Activated naive CD4-positive, alpha-beta T cell treated with anti-CD3 and anti-CD28 coated beads for 36 hours (primary cell): ENCODE results near the gene STEAP3. TPM values are rescaled to one million over a fixed set of nuclear protein-coding genes. Genes with fewer than 3 reads are reported as not detected.

Source experiments
- CTCF ChIA-PET: fragments of 350-600 bp; sonication (Branson Sonifier 250); formaldehyde crosslinking; loops from one replicate; lab custom pipeline; 2021; ENCODE audit warnings: antibody characterized with exemption; lab: Charles Lee
- DNase-seq: peaks from one replicate; pipeline ENCODE4 v3.0.0-alpha.2; 2020
- H3K27ac Mint-ChIP-seq: one replicate; pipeline ENCODE4 v1.8.0; 2021; ENCODE audit warnings: mild to moderate bottlenecking, mixed read lengths
- H3K27me3 Mint-ChIP-seq: one replicate; pipeline ENCODE4 v1.8.0; 2021; ENCODE audit warnings: low read depth, mixed read lengths
- H3K36me3 Mint-ChIP-seq: one replicate; pipeline ENCODE4 v1.8.0; 2021; ENCODE audit warnings: low read depth, mixed read lengths
- H3K4me1 Mint-ChIP-seq: one replicate; pipeline ENCODE4 v1.8.0; 2021; ENCODE audit warnings: low read depth, mixed read lengths
- H3K4me3 Mint-ChIP-seq: one replicate; pipeline ENCODE4 v1.8.0; 2021; ENCODE audit warnings: mild to moderate bottlenecking, moderate library complexity, mixed read lengths
- H3K9me3 Mint-ChIP-seq: one replicate; pipeline ENCODE4 v1.8.0; 2021; ENCODE audit warnings: mixed read lengths
- intact Hi-C: fragments of 100-400 bp; cut with micrococcal nuclease; formaldehyde crosslinking; loops from one replicate; pipeline ENCODE4 v1.15.1; 2023
- total RNA-seq, 2 experiments: library from RNA; stranded (reverse); gene quantifications; one replicate each; pipeline ENCODE4 v1.2.3, GENCODE V29; 2021

The STEAP3 gene
- total RNA-seq, 2 experiments from 2014 or later, result 0.07 TPM

DNA sequence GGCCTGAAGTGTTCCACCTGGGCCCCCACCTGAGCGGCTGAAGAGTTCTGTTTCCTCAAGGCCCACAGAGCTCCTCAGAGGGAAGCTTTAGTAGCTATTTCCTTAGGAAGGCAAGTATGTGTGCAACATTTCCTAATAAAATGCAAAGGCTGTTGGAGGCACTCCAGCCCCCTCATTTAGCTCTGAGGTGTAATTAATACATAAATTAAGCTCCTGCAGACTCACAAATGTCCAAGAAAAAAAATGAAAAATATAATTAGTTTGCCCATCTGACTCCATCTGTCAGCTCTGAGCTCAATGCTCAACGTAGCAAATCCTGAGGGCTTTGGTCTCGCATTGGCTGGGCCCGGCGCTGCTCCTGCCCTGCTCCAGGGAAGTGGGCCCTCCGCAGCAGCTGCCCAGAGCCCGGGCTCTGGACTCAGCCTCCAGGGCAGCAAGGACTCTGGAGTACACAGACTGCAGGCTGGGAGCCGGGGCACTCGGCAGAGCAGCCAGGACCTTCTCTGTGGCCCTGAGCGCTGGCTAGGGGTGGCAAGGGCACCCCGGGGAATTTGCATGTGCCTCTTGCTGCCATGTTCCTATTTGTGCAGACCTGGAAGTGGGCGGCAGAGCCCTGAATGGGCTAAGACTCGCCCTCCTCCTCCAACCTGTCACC, 41.7 kb upstream of the STEAP3 start:
- no peaks in the 10 kb centered on the region for H3K27me3 Mint-ChIP-seq
- H3K4me3 Mint-ChIP-seq, result no peak overlapping the region
- H3K27ac Mint-ChIP-seq, result no peak overlapping the region
- intact Hi-C loops, result no loop called here
- CTCF ChIA-PET, result no interaction called here
- H3K36me3 Mint-ChIP-seq, result no peaks in the 10 kb centered on the region
- no peaks in the 10 kb centered on the region for H3K4me1 Mint-ChIP-seq
- no peaks in the 10 kb centered on the region for H3K9me3 Mint-ChIP-seq
- no peak for DNase-seq

DNA sequence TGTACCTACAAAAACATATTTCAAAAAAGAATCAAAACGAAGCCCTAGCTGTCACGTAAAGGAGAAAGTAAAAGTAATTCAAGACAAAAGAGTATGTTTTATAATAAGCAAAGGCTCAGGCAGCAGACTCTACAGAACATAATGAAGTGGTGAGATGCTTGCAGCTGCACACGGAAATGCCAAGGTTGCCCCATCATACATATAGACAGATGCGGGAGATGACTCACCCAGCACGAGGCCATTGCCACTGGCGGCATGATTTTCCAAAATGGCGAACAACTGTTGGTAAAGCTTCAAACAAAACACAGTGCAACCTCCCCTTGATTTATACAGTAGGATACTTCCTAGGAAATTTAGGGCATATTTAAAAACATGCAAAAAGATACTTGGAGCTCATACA, 39.1 kb upstream of the STEAP3 start:
- Mint-ChIP-seq H3K27ac (no peak overlapping the region), H3K4me1 (no peaks in the 10 kb centered on the region), H3K9me3 (no peaks in the 10 kb centered on the region), H3K27me3 (no peaks in the 10 kb centered on the region), H3K36me3 (no peaks in the 10 kb centered on the region), H3K4me3 (no peak overlapping the region)
- CTCF ChIA-PET, result interaction anchor here (2.3 kb wide), 1 partner anchor 9 kb away, joined by 6 read pairs; no protein-coding TSS in a partner anchor
- DNase-seq, result no peak
- intact Hi-C loops, result no loop called here

DNA sequence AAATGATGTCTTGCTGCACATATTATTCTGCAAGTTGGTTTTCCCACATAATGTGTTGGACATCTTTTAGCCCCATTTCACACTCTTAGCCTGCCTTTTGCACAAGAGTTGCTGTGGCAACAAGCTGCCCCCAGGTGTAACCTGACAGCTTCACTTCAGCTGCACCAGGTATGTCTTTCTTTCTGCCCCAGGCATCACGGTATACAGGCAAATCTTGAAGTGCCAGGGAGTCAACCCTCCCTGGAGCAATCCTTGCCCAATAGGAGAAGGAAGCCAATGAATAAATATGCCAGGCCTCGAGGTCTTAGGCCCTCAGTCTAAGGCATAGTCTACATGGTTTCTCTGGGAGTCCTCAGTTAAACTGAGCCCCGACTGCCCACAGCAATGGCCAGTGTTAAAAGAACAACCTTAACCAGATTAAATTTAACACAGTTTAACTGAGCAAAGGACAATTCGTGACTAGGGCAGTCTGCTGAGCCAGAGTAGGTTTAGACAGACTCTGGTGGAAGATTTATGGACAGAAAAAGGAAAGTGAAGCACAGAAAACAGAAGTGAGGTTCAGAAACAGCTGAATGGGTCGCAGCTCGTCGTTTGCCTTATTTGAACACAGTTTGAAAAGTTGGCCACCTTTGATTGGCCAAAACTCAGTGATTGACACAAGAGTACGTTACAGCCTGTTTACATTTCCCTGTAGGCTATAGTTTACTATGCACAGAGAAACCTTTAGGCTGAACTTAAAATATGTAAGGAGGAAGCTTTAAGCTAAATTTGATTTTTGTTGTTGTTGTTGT, 33.1 kb upstream of the STEAP3 start:
- Mint-ChIP-seq H3K4me1 (no peaks in the 10 kb centered on the region), H3K27me3 (peaks cover 18% of the 10 kb centered on the region), H3K36me3 (no peaks in the 10 kb centered on the region), H3K4me3 (no peak overlapping the region), H3K27ac (no peak overlapping the region), H3K9me3 (no peaks in the 10 kb centered on the region)
- no peak for DNase-seq
- CTCF ChIA-PET, result no interaction called here
- intact Hi-C loops, result no loop called here

DNA sequence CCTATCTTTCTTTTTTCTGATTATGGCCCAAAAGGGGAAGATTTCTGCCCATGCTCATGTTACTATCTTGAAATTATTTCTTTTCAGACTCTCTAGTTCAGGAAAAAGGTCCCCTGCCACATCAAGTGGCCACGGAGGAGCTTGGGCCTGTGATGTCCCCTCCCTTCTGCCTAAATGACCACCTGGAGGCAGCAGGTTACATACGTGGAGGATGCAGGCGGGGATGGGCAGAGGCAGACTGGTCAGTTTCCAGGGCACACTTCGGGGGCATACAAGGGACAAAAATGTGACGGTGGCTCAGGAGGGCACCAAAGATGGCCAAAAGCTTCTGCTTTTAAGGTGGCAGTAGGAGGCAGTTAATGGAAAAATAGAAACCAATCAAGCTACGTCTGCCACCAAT, 30.7 kb upstream of the STEAP3 start:
- Mint-ChIP-seq H3K4me3 (no peak overlapping the region), H3K27ac (no peak overlapping the region), H3K9me3 (no peaks in the 10 kb centered on the region), H3K4me1 (no peaks in the 10 kb centered on the region), H3K27me3 (peaks cover 18% of the 10 kb centered on the region), H3K36me3 (no peaks in the 10 kb centered on the region)
- DNase-seq, result no peak
- CTCF ChIA-PET, result interaction anchor here (1.9 kb wide), 1 partner anchor 20 kb away, joined by 6 read pairs; no protein-coding TSS in a partner anchor
- intact Hi-C loops, result no loop called here

DNA sequence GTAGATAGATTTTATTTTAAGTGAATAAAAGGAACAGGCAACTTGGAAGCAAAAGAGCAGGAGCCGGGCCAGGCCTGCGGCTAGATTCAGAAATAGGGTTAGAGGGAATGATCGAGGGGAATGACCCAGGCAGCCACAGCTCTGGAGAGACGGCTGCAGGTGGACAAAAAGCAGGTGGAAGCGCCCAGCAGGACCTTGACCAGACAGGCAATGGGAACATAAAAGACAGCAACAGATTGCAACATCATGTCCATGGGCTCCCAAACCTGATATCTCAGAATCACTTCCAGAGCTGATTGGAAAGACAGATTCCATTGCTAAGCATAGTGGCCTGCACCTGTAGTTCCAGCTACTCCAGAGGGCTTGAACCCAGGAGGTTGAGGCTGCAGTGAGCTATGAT, 28.6 kb upstream of the STEAP3 start:
- Mint-ChIP-seq H3K9me3 (no peaks in the 10 kb centered on the region), H3K4me1 (no peaks in the 10 kb centered on the region), H3K4me3 (no peak overlapping the region), H3K36me3 (no peaks in the 10 kb centered on the region), H3K27me3 (peaks cover 22% of the 10 kb centered on the region), H3K27ac (no peak overlapping the region)
- intact Hi-C loops, result no loop called here
- CTCF ChIA-PET, result no interaction called here
- no peak for DNase-seq

DNA sequence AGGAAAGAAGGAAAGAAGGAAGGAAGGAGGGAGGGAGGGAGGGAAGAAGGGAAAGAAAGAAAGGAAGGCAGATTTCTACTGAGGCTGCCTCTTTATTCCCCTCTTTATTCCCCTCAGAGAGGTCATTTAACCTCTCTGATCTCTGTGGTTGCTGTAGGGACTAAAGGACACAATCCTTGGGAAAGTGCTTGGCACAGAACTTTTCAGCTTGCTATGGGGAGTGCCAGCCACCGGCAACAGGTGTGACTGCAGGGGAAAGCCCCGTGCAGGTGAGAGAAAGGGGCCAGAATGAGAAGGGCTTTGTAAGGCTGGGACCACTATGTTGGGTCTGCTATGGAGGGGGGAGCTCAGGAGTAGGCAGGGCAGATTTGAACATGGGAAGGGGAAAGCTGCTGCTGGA, 27.7 kb upstream of the STEAP3 start:
- Mint-ChIP-seq H3K9me3 (no peaks in the 10 kb centered on the region), H3K4me3 (no peak overlapping the region), H3K36me3 (no peaks in the 10 kb centered on the region), H3K27ac (no peak overlapping the region), H3K27me3 (peaks cover 18% of the 10 kb centered on the region), H3K4me1 (no peaks in the 10 kb centered on the region)
- intact Hi-C loops, result no loop called here
- DNase-seq, result no peak
- CTCF ChIA-PET, result no interaction called here

DNA sequence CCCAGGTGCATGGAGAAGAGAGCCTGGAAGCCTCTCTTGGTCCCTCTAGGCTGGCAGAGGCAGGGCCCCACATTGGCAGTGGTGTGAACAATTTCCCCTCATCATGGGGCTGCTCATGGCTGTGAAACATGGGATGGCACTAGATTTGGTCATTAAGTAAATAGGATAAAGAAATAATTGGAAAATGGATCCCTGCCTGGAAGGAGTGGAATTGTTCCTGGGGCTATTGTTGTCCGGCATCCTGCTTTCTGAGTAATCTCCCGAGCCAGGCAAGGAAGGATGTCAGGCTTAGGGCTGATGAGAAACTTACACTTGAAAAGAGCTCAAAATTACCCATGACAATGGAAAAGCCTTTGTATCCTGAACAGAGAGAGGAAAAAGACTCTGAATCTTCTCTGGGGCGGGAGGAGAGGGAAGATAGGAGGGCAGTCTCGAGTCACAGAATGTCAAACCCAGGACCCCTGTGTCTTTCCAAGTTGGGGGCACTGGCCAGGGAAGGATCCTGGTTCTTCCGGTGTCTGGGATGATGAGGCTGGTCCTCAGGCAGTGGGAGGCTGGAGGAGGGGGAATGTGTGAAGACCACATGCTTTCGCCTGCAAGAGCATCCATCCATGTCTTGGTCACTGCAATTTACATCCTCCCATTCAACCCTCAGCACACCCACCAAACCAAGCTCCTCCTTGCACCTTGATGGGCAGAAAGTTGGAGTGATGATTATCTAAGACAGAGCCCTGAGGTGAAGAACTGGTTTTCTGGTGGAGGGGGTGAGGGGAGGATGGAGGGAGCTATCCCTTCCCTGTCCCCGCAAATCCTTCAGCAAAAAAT, 27.1 kb upstream of the STEAP3 start:
- Mint-ChIP-seq H3K27ac (no peak overlapping the region), H3K27me3 (peaks cover 18% of the 10 kb centered on the region), H3K36me3 (no peaks in the 10 kb centered on the region), H3K4me3 (no peak overlapping the region), H3K4me1 (no peaks in the 10 kb centered on the region), H3K9me3 (no peaks in the 10 kb centered on the region)
- DNase-seq, result no peak
- CTCF ChIA-PET, result no interaction called here
- intact Hi-C loops, result no loop called here

DNA sequence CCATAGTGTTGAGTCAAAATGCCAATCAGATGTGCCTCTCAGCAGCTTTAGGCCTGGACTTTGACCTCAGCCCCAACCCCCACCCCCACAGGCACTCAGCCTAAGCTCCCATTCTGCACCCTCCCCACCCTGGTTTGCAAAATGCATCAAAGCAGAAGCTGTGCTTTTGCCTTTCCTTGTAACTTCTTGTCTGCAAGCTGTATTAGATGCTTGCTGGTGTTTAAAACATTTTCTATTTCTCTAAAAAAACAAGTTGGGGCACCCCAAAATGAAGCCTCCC, 26.6 kb upstream of the STEAP3 start:
- CTCF ChIA-PET, result no interaction called here
- H3K27ac Mint-ChIP-seq, result no peak overlapping the region
- no peak for DNase-seq
- H3K36me3 Mint-ChIP-seq, result no peaks in the 10 kb centered on the region
- H3K4me1 Mint-ChIP-seq, result no peaks in the 10 kb centered on the region
- intact Hi-C loops, result no loop called here
- no peak overlapping the region for H3K4me3 Mint-ChIP-seq
- H3K9me3 Mint-ChIP-seq, result no peaks in the 10 kb centered on the region
- peaks cover 18% of the 10 kb centered on the region for H3K27me3 Mint-ChIP-seq

DNA sequence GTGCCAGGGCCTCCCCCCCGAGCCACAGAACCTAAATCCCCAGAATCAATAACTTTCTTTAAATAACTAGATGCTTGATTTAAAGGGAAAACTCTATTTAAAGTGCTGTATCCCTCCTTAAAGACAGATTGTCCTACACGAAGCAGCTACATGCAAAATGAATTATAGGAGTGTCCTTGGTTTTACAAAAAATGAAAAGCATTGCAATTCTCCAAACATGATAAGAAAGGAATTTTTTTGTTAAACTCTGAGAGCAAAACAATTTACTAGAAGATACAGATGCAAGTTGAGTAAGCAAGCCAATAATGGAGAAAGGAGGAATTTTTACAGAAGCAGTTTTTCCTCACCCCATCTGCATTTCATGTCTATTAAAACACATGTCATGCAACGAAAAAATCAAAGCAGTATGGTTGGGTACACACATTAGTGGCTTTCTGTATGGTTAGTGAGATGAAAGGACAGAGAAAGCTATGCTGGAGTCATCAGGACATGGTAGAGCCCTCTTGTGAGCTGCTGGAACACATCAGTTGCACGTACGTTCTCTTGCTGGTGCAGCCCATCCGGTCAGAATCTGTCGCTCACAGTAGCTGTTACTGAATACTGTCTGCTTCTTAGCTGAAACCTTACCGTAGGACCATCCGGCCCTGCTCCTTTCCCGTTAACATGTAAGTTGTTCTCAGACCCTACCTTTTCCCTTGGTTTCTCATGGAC, 25.9 kb upstream of the STEAP3 start:
- no peaks in the 10 kb centered on the region for H3K9me3 Mint-ChIP-seq
- H3K36me3 Mint-ChIP-seq, result no peaks in the 10 kb centered on the region
- no peaks in the 10 kb centered on the region for H3K4me1 Mint-ChIP-seq
- H3K27ac Mint-ChIP-seq, result no peak overlapping the region
- peaks cover 18% of the 10 kb centered on the region for H3K27me3 Mint-ChIP-seq
- no peak for DNase-seq
- H3K4me3 Mint-ChIP-seq, result no peak overlapping the region
- intact Hi-C loops, result no loop called here
- CTCF ChIA-PET, result no interaction called here

DNA sequence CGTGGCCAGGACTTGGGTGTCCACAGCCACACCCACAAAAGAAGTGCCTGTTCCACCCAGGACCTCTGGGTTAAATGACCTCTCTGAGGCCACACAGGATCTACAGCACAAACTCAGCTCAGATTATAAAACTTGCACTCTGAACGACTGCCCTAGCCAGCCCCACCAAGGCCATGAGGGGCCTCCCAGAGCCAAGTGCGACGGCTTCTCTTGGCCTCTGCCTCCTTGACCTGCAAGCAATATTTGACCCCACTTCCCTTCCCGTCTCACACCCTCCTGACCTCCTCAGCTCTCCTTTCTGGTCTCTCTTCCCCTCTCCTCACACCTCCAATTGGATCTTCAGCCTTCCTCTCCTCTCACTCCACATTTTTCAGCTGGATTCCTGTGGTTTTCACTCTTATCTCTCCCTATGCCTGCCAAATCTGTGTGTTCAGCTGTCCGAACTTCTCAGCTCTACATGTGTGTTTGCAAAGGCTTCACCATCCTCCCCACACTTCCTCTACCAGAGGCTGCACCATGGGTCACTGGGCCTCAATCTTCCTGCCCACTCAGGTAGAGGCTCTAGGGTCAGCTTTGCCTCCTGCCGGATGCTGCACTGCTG, 25.3 kb upstream of the STEAP3 start:
- CTCF ChIA-PET, result no interaction called here
- no peak overlapping the region for H3K27ac Mint-ChIP-seq
- H3K36me3 Mint-ChIP-seq, result no peaks in the 10 kb centered on the region
- peaks cover 15% of the 10 kb centered on the region for H3K27me3 Mint-ChIP-seq
- DNase-seq, result no peak
- no peak overlapping the region for H3K4me3 Mint-ChIP-seq
- H3K4me1 Mint-ChIP-seq, result no peaks in the 10 kb centered on the region
- H3K9me3 Mint-ChIP-seq, result no peaks in the 10 kb centered on the region
- intact Hi-C loops, result no loop called here

DNA sequence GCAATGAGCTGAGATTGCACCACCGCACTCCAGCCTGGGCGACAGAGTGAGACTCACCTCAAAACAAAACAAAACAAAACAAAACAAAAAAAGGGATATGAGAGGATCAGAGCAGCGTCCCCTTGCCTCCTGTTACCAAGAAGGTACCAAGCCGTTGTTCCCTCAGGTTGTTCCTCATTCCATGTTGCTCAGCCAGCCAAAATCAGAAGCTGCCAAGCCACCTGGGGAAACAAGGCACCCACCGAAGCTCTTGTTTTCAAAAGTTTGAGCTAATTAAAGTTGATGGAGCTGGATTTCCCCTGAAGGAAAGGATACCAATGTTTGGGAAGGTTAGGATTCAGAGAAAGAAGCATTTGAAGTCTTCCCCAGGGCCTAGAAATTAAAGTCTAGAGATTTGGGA, 21.8 kb upstream of the STEAP3 start:
- CTCF ChIA-PET, result no interaction called here
- no peaks in the 10 kb centered on the region for H3K36me3 Mint-ChIP-seq
- no peaks in the 10 kb centered on the region for H3K4me1 Mint-ChIP-seq
- H3K4me3 Mint-ChIP-seq, result no peak overlapping the region
- DNase-seq, result no peak
- intact Hi-C loops, result no loop called here
- no peak overlapping the region for H3K27ac Mint-ChIP-seq
- H3K27me3 Mint-ChIP-seq, result peaks cover 6% of the 10 kb centered on the region
- H3K9me3 Mint-ChIP-seq, result no peaks in the 10 kb centered on the region
